ENCODE results near the gene RABEP2. TPM values are rescaled to one million over a fixed set of nuclear protein-coding genes. Genes with fewer than 3 reads are reported as not detected.

RABEP2 gene
- total RNA-seq, 1 experiment from 2014 or later = 9.7 TPM

GRCh38 chr16:28863929-28864793 lies 60.9 kb downstream of the RABEP2 start:
- no peak for DNase-seq (ENCODE audit: extremely low read depth, low read depth)

- no peak for DNase-seq (ENCODE audit: extremely low read depth, low read depth)
Measured at GRCh38 chr16:28859326-28859725, 65.7 kb downstream of the RABEP2 start.

- no peak for DNase-seq (ENCODE audit: extremely low read depth, low read depth)
Measured at GRCh38 chr16:28858421-28858820, 66.6 kb downstream of the RABEP2 start.

Small RNA genes lying within 50 kb of the gene (small RNA-seq; reads per million reads assigned to genes)
- 0 reads per million in 2 experiments for gene RF00416

Other genes starting within 250 kb of the RABEP2 start
- gene EIF3C, start 213.8 kb downstream of the RABEP2 start, total RNA-seq (2014; rRNA removed; shearing (Covaris generic)) = 159 and 242 TPM in 2 replicates
- 3.7 and 4.6 TPM in 2 replicates for gene NPIPB9, start 173.5 kb downstream of the RABEP2 start, total RNA-seq (2014; rRNA removed; shearing (Covaris generic))
- gene ATXN2L, start 102.2 kb downstream of the RABEP2 start, total RNA-seq (2014; rRNA removed; shearing (Covaris generic)) = 82.0 and 97.1 TPM in 2 replicates
- gene TUFM, start 78.9 kb downstream of the RABEP2 start, total RNA-seq (2014; rRNA removed; shearing (Covaris generic)) = 231 and 245 TPM in 2 replicates
- 16.2 and 16.8 TPM in 2 replicates for gene SH2B1, start 61.4 kb downstream of the RABEP2 start, total RNA-seq (2014; rRNA removed; shearing (Covaris generic))
- 1.3 and 2.4 TPM in 2 replicates for gene ATP2A1, start 46.8 kb downstream of the RABEP2 start, total RNA-seq (2014; rRNA removed; shearing (Covaris generic))
- gene CD19, start 6.7 kb upstream of the RABEP2 start, total RNA-seq (2014; rRNA removed; shearing (Covaris generic)) = not detected in 2 replicates
- gene NFATC2IP, start 25.7 kb upstream of the RABEP2 start, total RNA-seq (2014; rRNA removed; shearing (Covaris generic)) = 26.0 and 28.6 TPM in 2 replicates
- gene SPNS1, start 49.5 kb upstream of the RABEP2 start, total RNA-seq (2014; rRNA removed; shearing (Covaris generic)) = 51.2 and 67.7 TPM in 2 replicates
- gene LAT, start 59.8 kb upstream of the RABEP2 start, total RNA-seq (2014; rRNA removed; shearing (Covaris generic)) = 1.9 TPM in 2 replicates